Progenitor cell of endocrine pancreas (in vitro differentiated cells): ENCODE measurements around the gene KIFAP3. TPM values are rescaled to one million over a fixed set of nuclear protein-coding genes. Genes with fewer than 3 reads are reported as not detected.
"Not testable (repeated sequence)": the region's sequence is repeated elsewhere in the genome, so short reads cannot be mapped to it uniquely, and the experiment has no call there.

ENCODE experiments used
- DNase-seq: peaks from one replicate; pipeline ENCODE4 v3.0.0; 2021; ENCODE audit warnings: low spot score; ENCODE audit not compliant: unreplicated experiment
- H3K27ac Mint-ChIP-seq: 2 replicates; pipeline ENCODE4 v1.8.0; 2021; ENCODE audit warnings: mild to moderate bottlenecking, moderate library complexity, mixed read lengths
- H3K27me3 Mint-ChIP-seq: 2 replicates; pipeline ENCODE4 v1.8.0; 2021; ENCODE audit warnings: mixed read lengths
- H3K36me3 Mint-ChIP-seq: 2 replicates; pipeline ENCODE4 v1.8.0; 2022; ENCODE audit warnings: mixed read lengths; ENCODE audit not compliant: insufficient read depth
- H3K4me1 Mint-ChIP-seq: 2 replicates; pipeline ENCODE4 v1.8.0; 2021; ENCODE audit warnings: low read depth, mixed read lengths
- H3K4me3 Mint-ChIP-seq: 2 replicates; pipeline ENCODE4 v1.8.0; 2021; ENCODE audit warnings: low read depth, mild to moderate bottlenecking, moderate library complexity, mixed read lengths
- H3K9me3 Mint-ChIP-seq: 2 replicates; pipeline ENCODE4 v1.8.0; 2021; ENCODE audit warnings: low read depth, mixed read lengths
- CTCF ChIP-seq: fragments of 200-600 bp; sonication (generic); IDR thresholded peaks from one replicate; pipeline ENCODE4 v1.5.0; 2021; ENCODE audit warnings: antibody characterized with exemption, mild to moderate bottlenecking; ENCODE audit not compliant: unreplicated experiment
- long read RNA-seq: library from polyadenylated mRNA; unstranded; transcript quantifications from one replicate; pipeline ENCODE4 v2.0.0, GENCODE V29; 2020
- total RNA-seq: library from RNA; stranded (reverse); gene quantifications from 2 replicates; pipeline ENCODE4 v1.2.1, GENCODE V29; 2021

The KIFAP3 gene
- 24.6 and 25.1 TPM in 2 replicates for total RNA-seq
- long read RNA-seq, transcript KIFAP3-201 (20 exons, 2,957 nt) = major isoform, 220 of 249 reads
- long read RNA-seq, partial matches to known transcripts = 11 of 249 reads
- long read RNA-seq, other reads (novel, unspliced or antisense) = 14 of 249 reads

- peak within 1 kb of the TSS; percentile 96 for H3K27ac Mint-ChIP-seq
- H3K36me3 Mint-ChIP-seq = peaks cover 1% of the 10 kb centered on the region
- H3K4me3 Mint-ChIP-seq = peak within 1 kb of the TSS; percentile 90
Observed at GRCh38 chr1:170074250-170075157, at the start of gene KIFAP3. TSS of gene KIFAP3 (minus strand) at chr1:170074695. CDS start at chr1:170074467, 228 bp downstream.

DNA sequence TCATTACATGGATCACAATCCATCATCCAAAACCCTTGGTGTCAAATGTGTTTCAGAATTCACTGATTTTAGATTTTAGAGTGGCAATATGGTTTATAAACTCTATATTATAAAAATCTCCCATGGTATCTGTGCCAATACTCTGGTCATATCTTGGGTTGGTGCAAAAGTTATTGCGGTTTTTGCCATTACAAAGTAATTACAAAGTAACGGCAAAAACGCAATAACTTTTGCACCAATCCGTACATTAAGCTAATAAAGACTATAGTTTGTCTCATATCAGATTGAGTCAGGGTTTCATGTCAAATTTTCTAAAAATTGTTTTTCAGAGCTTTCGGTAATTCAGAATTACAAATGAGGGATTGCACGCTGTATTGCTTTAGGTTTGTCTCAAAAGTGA lies 47.9 kb upstream of the KIFAP3 start:
- Mint-ChIP-seq H3K27me3 (no peaks in the 10 kb centered on the region), H3K4me1 (no peaks in the 10 kb centered on the region), H3K4me3 (no peak overlapping the region), H3K36me3 (no peaks in the 10 kb centered on the region), H3K27ac (no peak overlapping the region), H3K9me3 (no peaks in the 10 kb centered on the region)
- no peak for TF ChIP-seq CTCF
- no peak for DNase-seq

More at GRCh38 chr1:170074250-170075157, at the start of gene KIFAP3:
- Mint-ChIP-seq H3K4me1 (peaks cover 13% of the 10 kb centered on the region), H3K27me3 (no peaks in the 10 kb centered on the region), H3K9me3 (peaks cover 10% of the 10 kb centered on the region)
- peak; percentile 58 for TF ChIP-seq CTCF
- DNase-seq = peak; percentile 91

GRCh38 chr1:170114906-170115305 lies 40.4 kb upstream of the KIFAP3 start:
- DNase-seq = no peak
- H3K27me3 Mint-ChIP-seq = no peaks in the 10 kb centered on the region
- no peaks in the 10 kb centered on the region for H3K4me1 Mint-ChIP-seq
- peaks cover 17% of the 10 kb centered on the region for H3K9me3 Mint-ChIP-seq
- H3K27ac Mint-ChIP-seq = no peak overlapping the region
- H3K4me3 Mint-ChIP-seq = no peak overlapping the region
- H3K36me3 Mint-ChIP-seq = peaks cover 1% of the 10 kb centered on the region
- TF ChIP-seq CTCF = no peak

DNA sequence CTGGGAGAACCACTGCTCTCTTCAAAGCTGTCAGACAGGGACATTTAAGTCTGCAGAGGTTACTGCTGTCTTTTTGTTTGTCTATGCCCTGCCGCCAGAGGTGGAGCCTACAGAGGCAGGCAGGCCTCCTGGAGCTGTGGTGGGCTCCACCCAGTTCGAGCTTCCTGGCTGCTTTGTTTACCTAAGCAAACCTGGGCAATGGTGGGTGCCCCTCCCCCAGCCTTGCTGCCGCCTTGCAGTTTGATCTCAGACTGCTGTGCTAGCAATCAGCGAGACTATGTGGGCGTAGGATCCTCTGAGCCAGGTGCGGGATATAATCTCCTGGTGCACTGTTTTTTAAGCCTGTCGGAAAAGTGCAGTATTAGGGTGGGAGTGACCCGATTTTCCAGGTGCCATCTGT lies 38.6 kb upstream of the KIFAP3 start:
- not testable (repeated sequence) for H3K36me3 Mint-ChIP-seq, DNase-seq, H3K27ac Mint-ChIP-seq, H3K27me3 Mint-ChIP-seq, H3K4me1 Mint-ChIP-seq, H3K4me3 Mint-ChIP-seq
- peaks cover 17% of the 10 kb centered on the region for H3K9me3 Mint-ChIP-seq

DNA sequence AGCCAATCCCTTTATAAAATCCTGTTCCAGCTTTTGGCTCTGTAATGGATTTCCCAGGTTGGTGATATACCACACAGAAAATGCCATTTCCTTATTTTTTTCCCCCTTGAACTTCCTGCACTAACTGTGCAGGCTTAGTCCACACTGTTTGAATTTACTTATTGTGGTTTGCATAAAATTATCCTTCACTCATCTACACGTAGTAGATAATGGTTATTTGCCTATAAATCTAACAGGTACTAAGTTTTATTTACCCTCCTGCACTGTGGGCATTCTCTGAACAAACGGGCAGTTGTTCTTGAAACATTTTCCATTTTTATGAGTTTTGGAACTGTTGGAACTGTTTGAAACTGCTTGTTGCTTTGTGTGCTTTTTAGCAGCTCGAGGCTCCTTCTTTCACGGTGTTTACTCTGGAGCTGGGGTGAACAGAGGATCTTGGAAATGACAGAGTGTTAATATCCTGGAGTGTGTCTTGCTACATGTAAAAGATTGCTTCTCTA lies 23.0 kb upstream of the KIFAP3 start:
- no peak for TF ChIP-seq CTCF
- Mint-ChIP-seq H3K36me3 (no peaks in the 10 kb centered on the region), H3K4me1 (peaks cover 9% of the 10 kb centered on the region), H3K4me3 (no peak overlapping the region), H3K27me3 (no peaks in the 10 kb centered on the region), H3K27ac (no peak overlapping the region), H3K9me3 (no peaks in the 10 kb centered on the region)
- DNase-seq = no peak
